GM18526 (cell line): ENCODE measurements around the gene TEX22.

Experiments
- POLR2A ChIP-seq: IDR thresholded peaks from 3 replicates; pipeline ENCODE4 v1.6.1; 2011; ENCODE audit not compliant: insufficient read length; ENCODE audit errors: extremely low read depth

TEX22 gene

DNA sequence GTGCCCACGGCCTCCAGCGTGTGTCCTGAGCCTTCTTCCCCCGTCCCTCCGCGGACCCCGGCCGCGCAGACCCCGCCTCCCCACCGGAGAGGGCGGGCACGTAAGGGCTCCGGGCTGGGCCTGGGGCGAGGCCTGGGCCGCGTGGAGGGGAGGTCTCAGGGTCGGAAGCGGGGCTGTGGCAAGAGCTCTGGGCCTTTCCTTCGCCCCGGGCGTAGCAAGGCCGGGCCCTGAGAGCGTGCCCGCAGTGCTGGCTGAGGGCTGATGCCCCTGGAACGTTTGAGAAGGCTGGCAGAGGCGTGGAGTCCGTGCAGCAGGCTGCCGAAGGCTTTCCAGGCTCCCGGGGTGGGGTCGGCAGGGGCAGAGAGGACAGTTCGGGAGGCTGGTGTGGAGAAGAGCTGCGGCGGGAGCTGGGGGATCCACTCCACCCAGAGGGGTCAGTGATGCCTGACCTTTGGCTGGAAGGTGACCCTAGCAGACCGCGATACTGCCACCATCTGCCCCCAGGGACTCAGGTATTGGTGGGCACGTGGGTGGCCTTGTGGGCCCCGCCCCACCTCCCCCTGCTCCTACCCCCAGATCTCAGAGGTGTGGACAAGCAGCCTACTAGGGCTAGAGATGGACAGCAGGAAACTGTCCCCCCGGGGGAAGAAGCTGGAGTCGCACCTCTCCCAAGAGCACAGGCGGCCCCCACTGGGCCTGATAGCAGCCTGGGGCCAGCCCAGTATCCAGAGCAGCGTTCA, 558 bp downstream of the TEX22 start:
- no peak for TF ChIP-seq POLR2A

- no peak for TF ChIP-seq POLR2A
Observed at GRCh38 chr14:105399466-105399775, 1.1 kb downstream of the TEX22 start.

- TF ChIP-seq POLR2A, result no peak
Observed at GRCh38 chr14:105400016-105400415, 1.7 kb downstream of the TEX22 start.

DNA sequence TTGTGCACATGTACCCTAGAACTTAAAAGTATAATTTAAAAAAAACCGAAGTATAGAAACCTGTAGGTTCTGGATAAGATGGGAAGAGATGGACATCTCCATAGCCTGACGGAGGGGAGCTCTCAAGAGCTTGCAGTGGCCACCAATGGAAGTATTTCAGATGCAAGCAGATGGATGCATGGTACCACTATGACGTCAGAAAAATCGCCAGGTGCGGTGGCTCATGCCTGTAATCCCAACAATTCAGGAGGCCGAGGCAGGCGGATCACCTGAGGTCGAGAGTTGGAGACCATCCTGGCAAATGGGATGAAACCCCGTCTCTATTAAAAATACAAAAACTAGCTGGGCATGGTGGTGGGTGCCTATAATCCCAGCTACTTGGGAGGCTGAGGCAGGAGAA, 3.4 kb downstream of the TEX22 start:
- TF ChIP-seq POLR2A, result no peak

DNA sequence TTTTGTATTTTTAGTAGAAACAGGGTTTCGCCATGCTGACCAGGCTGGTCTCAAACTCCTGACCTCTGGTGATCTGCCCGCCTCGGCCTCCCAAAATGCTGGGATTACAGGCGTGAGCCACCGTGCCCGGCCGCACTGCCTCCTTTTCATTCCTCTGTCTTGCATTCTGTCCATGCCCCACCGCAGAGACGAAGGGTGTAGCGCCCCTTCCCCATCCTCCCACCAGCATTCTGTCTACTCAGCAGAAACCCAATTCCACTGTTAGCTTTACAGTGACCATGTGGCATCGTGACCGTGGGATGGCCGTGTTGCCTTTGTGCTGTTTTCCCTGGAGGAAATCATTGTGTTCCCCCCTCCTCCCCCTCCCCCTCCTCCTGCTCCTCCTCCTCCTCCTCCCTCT, 10.3 kb downstream of the TEX22 start:
- TF ChIP-seq POLR2A, result no peak

DNA sequence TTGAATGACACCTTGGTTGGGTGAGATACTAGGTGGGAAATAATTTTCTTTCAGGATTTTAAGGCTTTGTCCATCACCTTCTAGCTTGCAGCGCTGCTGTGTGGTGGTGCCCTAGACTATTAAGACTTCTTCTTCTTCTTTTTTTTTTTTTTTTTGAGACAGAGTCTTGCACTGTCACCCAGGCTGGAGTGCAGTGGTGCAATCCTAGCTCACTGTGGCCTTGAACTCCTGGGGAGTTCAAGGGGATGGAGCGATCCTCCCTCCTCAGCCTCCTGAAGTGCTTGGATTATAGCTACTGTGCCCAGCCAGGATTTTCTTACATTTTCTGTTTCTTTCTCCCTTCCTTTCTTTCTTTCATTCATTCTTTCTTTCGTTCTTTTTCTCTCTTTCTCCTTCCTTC, 11.0 kb downstream of the TEX22 start:
- no peak for TF ChIP-seq POLR2A

- no peak for TF ChIP-seq POLR2A
Observed at GRCh38 chr14:105410642-105411016, 12.3 kb downstream of the TEX22 start.

DNA sequence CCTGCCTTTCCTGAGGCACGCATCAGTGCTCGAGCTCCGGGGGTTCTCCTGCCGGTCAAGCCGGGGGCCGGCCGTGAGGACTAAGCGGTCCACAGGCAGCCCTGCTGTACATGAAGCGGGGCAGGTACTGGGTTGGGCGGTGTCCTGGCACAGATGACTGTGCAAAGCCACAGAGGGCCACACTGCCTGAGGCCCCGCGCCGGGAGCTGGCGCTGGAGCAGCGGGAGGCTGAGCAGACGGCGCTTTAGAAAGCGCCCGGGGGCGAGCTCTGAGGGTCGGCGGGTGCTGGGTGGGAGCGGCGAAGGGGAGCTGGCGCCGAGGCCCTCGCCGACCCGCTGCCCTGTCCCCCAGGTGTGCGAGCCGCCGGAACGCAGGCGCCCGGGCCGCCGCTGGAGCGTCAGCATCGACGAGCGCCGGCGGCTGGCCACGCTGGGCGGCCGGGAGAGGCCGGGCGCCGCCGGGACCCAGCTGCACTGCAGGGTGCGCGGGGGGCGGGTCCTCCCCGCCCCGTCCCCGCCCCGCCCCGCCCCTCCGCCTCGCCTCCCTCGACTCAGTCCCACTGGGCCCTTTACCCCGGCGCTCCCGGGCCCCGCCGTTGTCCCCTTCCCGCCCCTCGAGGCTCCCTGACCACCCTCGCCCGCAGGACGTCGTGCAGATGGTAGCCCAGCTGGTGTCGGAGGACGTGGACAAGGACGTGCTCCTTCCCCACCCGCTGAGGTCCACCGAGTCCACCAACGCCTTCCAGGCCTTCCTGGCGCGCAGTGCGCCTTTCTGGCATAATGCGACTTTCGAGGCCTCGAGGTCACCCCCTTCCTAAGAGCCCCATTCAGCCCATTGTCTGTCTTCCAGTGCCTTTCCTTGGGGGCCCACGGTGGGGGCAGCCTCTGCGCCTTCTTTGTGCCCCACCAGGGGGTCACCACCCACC, 12.9 kb downstream of the TEX22 start:
- no peak for TF ChIP-seq POLR2A

DNA sequence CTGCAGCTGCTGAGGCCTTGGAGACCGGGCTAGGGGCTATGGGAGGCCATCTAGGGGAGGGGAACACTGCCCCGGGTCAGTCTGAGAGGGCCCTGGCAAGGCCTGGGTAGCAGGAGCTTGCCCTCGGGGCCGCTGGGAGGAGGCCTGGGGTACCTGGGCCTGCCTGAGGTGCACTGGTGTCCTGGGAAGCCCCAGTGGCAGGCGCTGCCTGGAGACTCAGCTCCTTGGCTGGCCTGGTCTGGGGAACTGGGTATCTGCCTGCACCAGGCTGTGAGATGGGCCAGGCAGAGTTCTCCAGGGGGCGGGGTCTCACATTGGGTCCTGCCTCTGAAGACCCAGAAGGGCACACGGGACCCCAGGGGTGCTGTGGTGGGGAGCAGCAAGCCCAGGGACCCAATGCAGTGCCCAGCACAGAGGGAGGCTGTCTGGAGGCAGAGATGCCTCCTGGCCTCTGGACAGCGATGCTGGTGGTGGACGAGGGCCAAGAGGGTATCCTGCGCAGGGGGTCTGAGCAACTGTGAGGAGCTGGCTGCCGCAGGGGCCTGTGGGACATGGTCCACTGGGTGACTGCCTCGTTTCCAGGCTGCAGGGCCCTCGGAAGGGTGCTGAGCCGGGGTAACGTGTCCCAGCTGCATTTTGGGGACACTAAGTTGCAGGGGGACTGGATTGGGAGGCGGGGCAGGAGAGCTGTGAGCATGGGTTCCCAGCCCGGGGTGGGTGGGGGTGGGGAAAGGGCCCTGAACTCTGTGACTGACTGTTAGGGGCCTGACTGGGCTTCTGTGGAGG, 13.8 kb downstream of the TEX22 start:
- TF ChIP-seq POLR2A, result no peak

DNA sequence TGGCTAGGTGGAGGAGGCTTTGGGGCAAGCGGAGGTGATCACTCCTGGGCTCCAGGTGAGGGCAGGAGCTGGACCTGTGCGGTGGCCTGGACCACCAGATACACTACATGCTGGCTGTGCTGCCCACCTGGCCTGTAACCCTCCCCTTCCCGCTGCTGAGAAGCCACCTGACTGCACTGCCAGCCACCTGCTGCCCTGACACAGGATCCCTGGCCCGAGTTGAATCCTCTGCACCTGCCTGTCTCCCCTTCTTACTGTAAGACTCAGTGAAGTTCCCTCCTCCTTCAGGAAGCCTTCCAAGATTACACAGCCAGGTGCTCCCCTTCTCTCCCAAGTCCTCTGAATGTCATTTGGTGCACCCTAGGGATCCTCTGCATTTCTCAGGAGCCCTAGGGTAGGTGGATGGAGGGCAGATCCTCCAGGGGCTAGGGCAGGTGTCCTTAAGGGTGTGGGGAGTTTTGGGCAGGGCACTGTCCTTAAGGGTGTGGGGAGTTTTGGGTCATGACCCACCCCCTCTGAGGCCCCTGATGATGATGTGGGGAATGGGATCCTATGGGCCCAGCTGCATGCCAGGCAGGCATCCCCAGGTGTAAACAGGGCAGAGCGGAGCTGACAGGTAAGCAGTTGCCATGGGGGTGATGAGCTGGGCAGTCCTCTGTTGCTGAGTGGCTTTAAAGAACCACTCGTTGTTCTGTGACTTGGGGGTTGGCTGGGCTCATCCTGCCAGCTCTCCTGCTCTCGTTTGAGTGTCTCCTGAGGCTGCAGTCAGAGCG, 14.6 kb downstream of the TEX22 start:
- TF ChIP-seq POLR2A, result no peak

DNA sequence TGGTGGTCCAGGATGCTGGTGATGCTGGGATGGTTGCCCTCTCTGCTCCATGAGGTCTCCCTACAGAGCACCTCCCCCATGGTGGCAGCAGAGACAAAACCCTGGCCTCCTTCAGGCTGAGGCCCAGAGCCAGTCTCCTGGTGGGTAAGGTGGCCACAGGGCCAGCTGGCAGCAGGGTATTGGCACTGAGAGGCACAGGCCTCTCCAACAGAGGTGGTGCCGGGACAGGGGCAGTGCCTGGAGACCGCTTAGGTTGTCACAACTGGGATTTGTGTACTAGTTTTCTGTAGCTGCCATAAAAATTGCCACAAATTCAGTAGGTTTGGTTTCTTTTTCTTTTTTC, 15.2 kb downstream of the TEX22 start:
- TF ChIP-seq POLR2A, result no peak

- TF ChIP-seq POLR2A, result no peak
Observed at GRCh38 chr14:105414456-105415371, 16.4 kb downstream of the TEX22 start.

DNA sequence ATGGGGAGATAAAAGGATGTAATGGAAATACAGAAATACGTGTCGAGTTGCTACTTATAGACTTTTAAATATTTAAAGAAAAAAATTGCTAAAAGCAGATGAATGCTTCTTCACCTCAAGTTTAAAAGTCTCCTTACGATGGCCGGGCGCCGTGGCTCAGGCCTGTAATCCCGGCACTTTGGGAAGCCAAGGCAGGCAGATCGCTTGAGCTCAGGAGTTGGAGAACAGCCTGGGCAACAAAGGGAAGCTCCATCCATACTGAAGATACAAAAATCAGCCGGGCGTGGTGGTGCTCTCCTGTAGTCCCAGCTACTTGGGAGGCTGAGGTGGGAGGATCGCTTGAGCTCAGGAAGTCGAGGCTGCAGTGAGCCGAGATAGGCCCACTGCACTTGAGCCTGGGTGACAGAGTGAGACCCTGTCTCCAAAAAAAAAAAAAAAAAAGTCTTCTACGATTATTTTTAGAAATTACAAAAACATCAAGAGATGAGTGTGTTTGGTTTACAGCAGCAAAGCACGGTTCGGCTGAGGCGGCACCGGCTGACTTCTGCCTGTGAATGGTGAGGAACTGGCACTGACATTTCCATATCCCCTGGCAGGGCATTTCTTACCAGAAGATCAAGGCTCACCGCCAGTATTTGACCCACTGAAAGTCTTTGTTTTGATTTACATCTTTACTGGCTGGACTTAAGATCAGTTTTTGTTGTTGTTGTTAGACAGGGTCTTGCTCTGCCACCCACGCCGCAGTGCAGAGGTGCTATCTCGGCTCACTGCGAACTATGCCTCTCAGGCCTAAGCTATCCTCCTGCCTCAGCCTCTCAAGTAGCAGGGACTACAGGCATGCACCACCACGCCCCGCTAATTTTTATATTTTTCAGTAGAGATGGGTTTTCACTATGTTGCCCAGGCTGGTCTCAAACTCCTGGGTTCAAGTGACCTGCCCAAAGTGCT, 17.4 kb downstream of the TEX22 start:
- TF ChIP-seq POLR2A, result no peak
